ENCODE data around the gene TOP2A.

Gene TOP2A

GRCh38 chr17:40347319-40348135 lies 70.2 kb downstream of the TOP2A start:
- H3K4me3 ChIP-seq (replicated peaks; ENCODE audit: low read depth, low read length), result peak overlapping the region; percentile 27
- no peak for TF ChIP-seq CTCF (IDR thresholded peaks at IDR 0.05; ENCODE audit: low read length, missing control alignments)
- no peak for DNase-seq (ENCODE audit: low read depth)

- TF ChIP-seq CTCF (IDR thresholded peaks at IDR 0.05; ENCODE audit: low read length, missing control alignments), result no peak
- DNase-seq (ENCODE audit: low read depth), result no peak
- H3K4me3 ChIP-seq (replicated peaks; ENCODE audit: low read depth, low read length), result peak overlapping the region; percentile 27
Observed at GRCh38 chr17:40346765-40347158, 70.9 kb downstream of the TOP2A start.

GRCh38 chr17:40345994-40346764 lies 71.5 kb downstream of the TOP2A start:
- DNase-seq (ENCODE audit: low read depth), result no peak
- TF ChIP-seq CTCF (IDR thresholded peaks at IDR 0.05; ENCODE audit: low read length, missing control alignments), result no peak
- H3K4me3 ChIP-seq (replicated peaks; ENCODE audit: low read depth, low read length), result peak overlapping the region; percentile 84

GRCh38 chr17:40345161-40345993 lies 72.3 kb downstream of the TOP2A start:
- TF ChIP-seq CTCF (IDR thresholded peaks at IDR 0.05; ENCODE audit: low read length, missing control alignments), result no peak
- peak overlapping the region; percentile 84 for H3K4me3 ChIP-seq (replicated peaks; ENCODE audit: low read depth, low read length)
- peak; percentile 70 for DNase-seq (ENCODE audit: low read depth)

GRCh38 chr17:40344421-40345160 lies 73.1 kb downstream of the TOP2A start:
- no peak for TF ChIP-seq CTCF (IDR thresholded peaks at IDR 0.05; ENCODE audit: low read length, missing control alignments)
- H3K4me3 ChIP-seq (replicated peaks; ENCODE audit: low read depth, low read length), result peak overlapping the region; percentile 84
- no peak for DNase-seq (ENCODE audit: low read depth)
